SK-N-SH treated with all-trans-retinoic acid at 6 μM for 48 hours (cell line): ENCODE measurements around the gene CEACAM16.
"Not testable (repeated sequence)": the region's sequence is repeated elsewhere in the genome, so short reads cannot be mapped to it uniquely, and the experiment has no call there.

Experiments
- ATAC-seq: fragments of 200-7000 bp; cut with Tn5 transposase; 3 replicates; pipeline ENCODE4 v1.9.1; 2020; ENCODE audit warnings: mild to moderate bottlenecking, moderate library complexity
- ARNTL ChIP-seq: fragments of 450-650 bp; formaldehyde crosslinking; IDR thresholded peaks from 2 replicates; pipeline ENCODE4 v1.5.0; 2020; ENCODE audit warnings: low read depth, mild to moderate bottlenecking, moderate library complexity, borderline replicate concordance
- BACH2 ChIP-seq: fragments of 250-450 bp; sonication (Bioruptor Pico); IDR thresholded peaks from 2 replicates; pipeline ENCODE4 v1.9.0; 2021; ENCODE audit warnings: mild to moderate bottlenecking, borderline replicate concordance
- CSDC2 ChIP-seq: fragments of 250-450 bp; sonication (Bioruptor Pico); IDR thresholded peaks from 2 replicates; pipeline ENCODE4 v1.5.0; 2020; ENCODE audit warnings: mild to moderate bottlenecking, moderate library complexity
- ESRRG ChIP-seq: fragments of 250-450 bp; sonication (Bioruptor Pico); IDR thresholded peaks from 2 replicates; pipeline ENCODE4 v1.6.1; 2021; ENCODE audit warnings: mild to moderate bottlenecking
- GLIS3 ChIP-seq: fragments of 250-450 bp; sonication (Bioruptor Pico); IDR thresholded peaks from 2 replicates; pipeline ENCODE4 v1.5.0; 2020; ENCODE audit warnings: mild to moderate bottlenecking, moderate library complexity
- ISL1 ChIP-seq: fragments of 250-450 bp; sonication (Bioruptor Pico); IDR thresholded peaks from 2 replicates; pipeline ENCODE4 v2.1.2; 2022; ENCODE audit warnings: mild to moderate bottlenecking, moderate library complexity
- OSR1 ChIP-seq: fragments of 250-450 bp; sonication (Bioruptor Pico); IDR thresholded peaks from 2 replicates; pipeline ENCODE4 v1.8.0; 2022; ENCODE audit warnings: moderate library complexity, mild to moderate bottlenecking, inconsistent platforms
- PPARA ChIP-seq: fragments of 250-450 bp; sonication (Bioruptor Pico); IDR thresholded peaks from 2 replicates; pipeline ENCODE4 v1.5.0; 2020; ENCODE audit warnings: mild to moderate bottlenecking, borderline replicate concordance
- RARB ChIP-seq: fragments of 250-450 bp; sonication (Bioruptor Pico); IDR thresholded peaks from 2 replicates; pipeline ENCODE4 v1.8.0; 2021; ENCODE audit warnings: mild to moderate bottlenecking, moderate library complexity
- SNAI2 ChIP-seq: fragments of 250-450 bp; sonication (Bioruptor Pico); IDR thresholded peaks from 2 replicates; pipeline ENCODE4 v1.5.0; 2020; ENCODE audit warnings: mild to moderate bottlenecking, moderate library complexity
- TCF4 ChIP-seq: fragments of 250-450 bp; sonication (Bioruptor Pico); IDR thresholded peaks from 2 replicates; pipeline ENCODE4 v1.8.0; 2021; ENCODE audit warnings: mild to moderate bottlenecking, moderate library complexity, borderline replicate concordance
- TOX ChIP-seq: fragments of 250-450 bp; sonication (Bioruptor Pico); IDR thresholded peaks from 2 replicates; pipeline ENCODE4 v1.8.0; 2021; ENCODE audit warnings: mild to moderate bottlenecking, moderate library complexity, borderline replicate concordance
- ZC3H10 ChIP-seq: fragments of 250-450 bp; sonication (Bioruptor Pico); IDR thresholded peaks from 2 replicates; pipeline ENCODE4 v1.5.1; 2021; ENCODE audit warnings: mild to moderate bottlenecking, moderate library complexity
- ZFP3 ChIP-seq: fragments of 250-450 bp; sonication (Bioruptor Pico); IDR thresholded peaks from 2 replicates; pipeline ENCODE4 v1.5.0; 2020; ENCODE audit warnings: mild to moderate bottlenecking, moderate library complexity
- ZFP30 ChIP-seq: fragments of 450-650 bp; formaldehyde crosslinking; IDR thresholded peaks from 2 replicates; pipeline ENCODE4 v1.5.0; 2022; ENCODE audit warnings: mild to moderate bottlenecking, moderate library complexity
- ZNF565 ChIP-seq: fragments of 450-650 bp; formaldehyde crosslinking; conservative IDR thresholded peaks from 2 replicates; pipeline ENCODE4 v1.5.0; 2020; ENCODE audit warnings: low read depth, mild to moderate bottlenecking, moderate library complexity
- ZNF70 ChIP-seq: fragments of 450-650 bp; formaldehyde crosslinking; IDR thresholded peaks from 2 replicates; pipeline ENCODE4 v1.5.0; 2020; ENCODE audit warnings: mild to moderate bottlenecking, moderate library complexity
- ZNF8 ChIP-seq: fragments of 450-650 bp; formaldehyde crosslinking; IDR thresholded peaks from 2 replicates; pipeline ENCODE4 v1.5.0; 2020; ENCODE audit warnings: mild to moderate bottlenecking, moderate library complexity
- TF ChIP-seq, protein P1 (sequence below): fragments of 250-450 bp; sonication (Bioruptor Pico); IDR thresholded peaks from 2 replicates; pipeline ENCODE4 v1.5.1; 2020; ENCODE audit warnings: low read depth, mild to moderate bottlenecking, moderate library complexity
- TF ChIP-seq, protein P2 (sequence below): fragments of 250-450 bp; sonication (Bioruptor Pico); IDR thresholded peaks from 2 replicates; pipeline ENCODE4 v1.8.0; 2020; ENCODE audit warnings: mild to moderate bottlenecking, moderate library complexity, borderline replicate concordance
- TF ChIP-seq, protein P3 (sequence below): fragments of 250-450 bp; sonication (Bioruptor Pico); IDR thresholded peaks from 2 replicates; pipeline ENCODE4 v1.5.0; 2020; ENCODE audit warnings: mild to moderate bottlenecking, moderate library complexity
- TF ChIP-seq, protein P4 (sequence below): fragments of 250-450 bp; sonication (Bioruptor Pico); IDR thresholded peaks from 2 replicates; pipeline ENCODE4 v1.5.1; 2021; ENCODE audit warnings: mild to moderate bottlenecking, moderate library complexity

Gene CEACAM16

DNA sequence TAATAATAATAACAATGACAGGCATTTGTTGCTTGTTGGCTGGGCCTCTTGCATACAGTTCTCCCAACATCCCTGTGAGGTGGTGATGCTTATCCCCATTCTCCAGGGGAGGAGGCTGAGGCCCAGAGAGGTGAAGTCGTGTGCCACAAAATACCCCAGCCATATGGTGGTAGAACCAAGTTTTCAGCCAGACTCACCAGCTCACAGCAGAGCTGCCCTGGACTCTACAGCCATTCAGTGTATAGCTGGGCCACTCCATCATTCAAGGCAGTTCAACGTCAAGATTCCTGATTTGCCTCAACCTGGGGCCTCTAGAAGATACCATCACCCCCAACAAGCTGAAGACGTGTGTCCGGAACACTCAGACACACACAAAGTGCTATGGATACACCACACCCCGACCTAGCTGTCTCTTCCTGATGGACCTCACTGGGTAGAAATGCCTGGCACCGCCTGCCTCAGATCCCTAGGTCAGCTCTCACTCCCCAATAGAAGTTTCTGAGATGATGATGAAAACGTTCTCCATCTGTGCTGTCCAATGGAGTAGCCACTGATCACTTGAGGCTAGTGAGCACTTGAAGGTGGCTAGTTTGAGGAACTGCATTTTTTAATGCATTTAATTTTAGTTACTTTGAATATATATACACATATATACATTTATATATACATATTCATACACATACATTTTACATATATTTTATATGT, 31.9 kb upstream of the CEACAM16 start:
- no peak; the same call in 2 of the 3 replicates for ATAC-seq

DNA sequence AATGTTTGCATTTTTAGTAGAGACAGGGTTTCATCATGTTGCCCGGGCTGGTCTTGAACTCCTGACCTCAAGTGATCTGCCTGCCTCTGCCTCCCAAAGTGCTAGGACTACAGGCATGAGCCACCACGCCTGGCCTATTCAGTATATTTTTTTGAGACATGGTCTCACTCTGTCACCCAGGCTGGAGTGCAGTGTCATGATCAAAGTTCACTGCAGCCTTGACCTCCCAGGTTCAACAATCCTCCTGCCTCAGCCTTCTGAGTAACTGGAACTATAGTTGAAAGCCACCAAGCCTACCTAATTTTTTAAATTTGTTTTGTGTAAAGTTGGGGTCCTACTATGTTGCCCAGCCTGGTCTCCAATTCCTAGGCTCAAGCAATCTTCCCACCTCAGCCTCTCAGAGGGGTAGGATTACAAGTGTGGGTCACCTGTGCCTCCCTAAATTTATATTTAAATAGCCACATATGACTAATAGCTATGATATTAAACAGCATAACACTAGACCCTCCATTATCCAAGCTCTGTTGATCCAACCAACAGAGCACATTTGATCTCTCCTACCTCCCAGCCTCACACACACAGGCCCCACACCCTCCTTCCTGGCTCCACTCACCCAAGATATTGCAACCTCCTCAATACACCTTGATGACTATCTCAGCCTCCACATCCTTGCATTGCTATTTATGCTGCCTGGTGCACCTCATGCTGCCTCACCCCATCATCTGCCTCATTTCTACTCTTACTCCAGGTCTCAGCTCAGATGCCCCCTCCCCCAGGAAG, 29.8 kb upstream of the CEACAM16 start:
- no peak for ATAC-seq
- TF ChIP-seq ARNTL (CRISPR knock-in tag), result no peak
- TF ChIP-seq, protein P1, sequence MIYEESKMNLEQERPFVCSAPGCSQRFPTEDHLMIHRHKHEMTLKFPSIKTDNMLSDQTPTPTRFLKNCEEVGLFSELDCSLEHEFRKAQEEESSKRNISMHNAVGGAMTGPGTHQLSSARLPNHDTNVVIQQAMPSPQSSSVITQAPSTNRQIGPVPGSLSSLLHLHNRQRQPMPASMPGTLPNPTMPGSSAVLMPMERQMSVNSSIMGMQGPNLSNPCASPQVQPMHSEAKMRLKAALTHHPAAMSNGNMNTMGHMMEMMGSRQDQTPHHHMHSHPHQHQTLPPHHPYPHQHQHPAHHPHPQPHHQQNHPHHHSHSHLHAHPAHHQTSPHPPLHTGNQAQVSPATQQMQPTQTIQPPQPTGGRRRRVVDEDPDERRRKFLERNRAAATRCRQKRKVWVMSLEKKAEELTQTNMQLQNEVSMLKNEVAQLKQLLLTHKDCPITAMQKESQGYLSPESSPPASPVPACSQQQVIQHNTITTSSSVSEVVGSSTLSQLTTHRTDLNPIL, result no peak
- TF ChIP-seq GLIS3 (CRISPR knock-in tag), result no peak
- TF ChIP-seq, protein P2, sequence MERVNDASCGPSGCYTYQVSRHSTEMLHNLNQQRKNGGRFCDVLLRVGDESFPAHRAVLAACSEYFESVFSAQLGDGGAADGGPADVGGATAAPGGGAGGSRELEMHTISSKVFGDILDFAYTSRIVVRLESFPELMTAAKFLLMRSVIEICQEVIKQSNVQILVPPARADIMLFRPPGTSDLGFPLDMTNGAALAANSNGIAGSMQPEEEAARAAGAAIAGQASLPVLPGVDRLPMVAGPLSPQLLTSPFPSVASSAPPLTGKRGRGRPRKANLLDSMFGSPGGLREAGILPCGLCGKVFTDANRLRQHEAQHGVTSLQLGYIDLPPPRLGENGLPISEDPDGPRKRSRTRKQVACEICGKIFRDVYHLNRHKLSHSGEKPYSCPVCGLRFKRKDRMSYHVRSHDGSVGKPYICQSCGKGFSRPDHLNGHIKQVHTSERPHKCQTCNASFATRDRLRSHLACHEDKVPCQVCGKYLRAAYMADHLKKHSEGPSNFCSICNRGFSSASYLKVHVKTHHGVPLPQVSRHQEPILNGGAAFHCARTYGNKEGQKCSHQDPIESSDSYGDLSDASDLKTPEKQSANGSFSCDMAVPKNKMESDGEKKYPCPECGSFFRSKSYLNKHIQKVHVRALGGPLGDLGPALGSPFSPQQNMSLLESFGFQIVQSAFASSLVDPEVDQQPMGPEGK (CRISPR knock-in tag), result no peak
- no peak for TF ChIP-seq BACH2 (CRISPR knock-in tag)
- no peak for TF ChIP-seq ZFP30
- TF ChIP-seq ZNF8 (CRISPR knock-in tag), result no peak

More for the DNA sequence above, 31.9 kb upstream of the CEACAM16 start:
- TF ChIP-seq OSR1 (CRISPR knock-in tag), result no peak
- TF ChIP-seq ZNF565 (CRISPR knock-in tag), result no peak
- no peak for TF ChIP-seq ARNTL (CRISPR knock-in tag)
- TF ChIP-seq, protein P3, sequence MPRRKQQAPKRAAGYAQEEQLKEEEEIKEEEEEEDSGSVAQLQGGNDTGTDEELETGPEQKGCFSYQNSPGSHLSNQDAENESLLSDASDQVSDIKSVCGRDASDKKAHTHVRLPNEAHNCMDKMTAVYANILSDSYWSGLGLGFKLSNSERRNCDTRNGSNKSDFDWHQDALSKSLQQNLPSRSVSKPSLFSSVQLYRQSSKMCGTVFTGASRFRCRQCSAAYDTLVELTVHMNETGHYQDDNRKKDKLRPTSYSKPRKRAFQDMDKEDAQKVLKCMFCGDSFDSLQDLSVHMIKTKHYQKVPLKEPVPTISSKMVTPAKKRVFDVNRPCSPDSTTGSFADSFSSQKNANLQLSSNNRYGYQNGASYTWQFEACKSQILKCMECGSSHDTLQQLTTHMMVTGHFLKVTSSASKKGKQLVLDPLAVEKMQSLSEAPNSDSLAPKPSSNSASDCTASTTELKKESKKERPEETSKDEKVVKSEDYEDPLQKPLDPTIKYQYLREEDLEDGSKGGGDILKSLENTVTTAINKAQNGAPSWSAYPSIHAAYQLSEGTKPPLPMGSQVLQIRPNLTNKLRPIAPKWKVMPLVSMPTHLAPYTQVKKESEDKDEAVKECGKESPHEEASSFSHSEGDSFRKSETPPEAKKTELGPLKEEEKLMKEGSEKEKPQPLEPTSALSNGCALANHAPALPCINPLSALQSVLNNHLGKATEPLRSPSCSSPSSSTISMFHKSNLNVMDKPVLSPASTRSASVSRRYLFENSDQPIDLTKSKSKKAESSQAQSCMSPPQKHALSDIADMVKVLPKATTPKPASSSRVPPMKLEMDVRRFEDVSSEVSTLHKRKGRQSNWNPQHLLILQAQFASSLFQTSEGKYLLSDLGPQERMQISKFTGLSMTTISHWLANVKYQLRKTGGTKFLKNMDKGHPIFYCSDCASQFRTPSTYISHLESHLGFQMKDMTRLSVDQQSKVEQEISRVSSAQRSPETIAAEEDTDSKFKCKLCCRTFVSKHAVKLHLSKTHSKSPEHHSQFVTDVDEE, result no peak
- no peak for TF ChIP-seq ZC3H10 (CRISPR knock-in tag)
- TF ChIP-seq ISL1 (CRISPR knock-in tag), result no peak
- TF ChIP-seq ZFP30, result no peak
- TF ChIP-seq TCF4, result no peak
- no peak for TF ChIP-seq SNAI2
- no peak for TF ChIP-seq ZNF8 (CRISPR knock-in tag)
- TF ChIP-seq PPARA (CRISPR knock-in tag), result no peak
- TF ChIP-seq, protein P1, result no peak
- no peak for TF ChIP-seq RARB (CRISPR knock-in tag)
- TF ChIP-seq GLIS3 (CRISPR knock-in tag), result no peak
- TF ChIP-seq, all 23 proteins: peak for 0

DNA sequence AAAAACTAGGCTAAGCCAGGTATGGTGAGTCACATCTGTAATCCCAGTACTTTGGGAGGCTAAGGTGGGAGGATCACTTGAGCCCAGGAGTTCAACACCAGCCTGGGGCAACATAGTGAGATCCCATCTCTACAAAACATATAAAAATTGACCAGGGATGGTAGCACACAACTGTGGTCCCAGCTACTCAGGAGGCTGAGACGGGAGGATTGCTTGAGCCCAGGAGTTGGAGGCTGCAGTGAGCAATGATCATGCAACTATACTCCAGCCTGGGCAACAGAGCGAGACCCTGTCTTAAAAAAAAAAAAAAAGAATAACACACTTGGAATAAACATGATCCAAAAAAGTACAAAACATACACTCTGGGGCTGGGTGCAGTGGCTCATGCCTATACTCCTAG, 28.9 kb upstream of the CEACAM16 start:
- ATAC-seq, result not testable (repeated sequence)

DNA sequence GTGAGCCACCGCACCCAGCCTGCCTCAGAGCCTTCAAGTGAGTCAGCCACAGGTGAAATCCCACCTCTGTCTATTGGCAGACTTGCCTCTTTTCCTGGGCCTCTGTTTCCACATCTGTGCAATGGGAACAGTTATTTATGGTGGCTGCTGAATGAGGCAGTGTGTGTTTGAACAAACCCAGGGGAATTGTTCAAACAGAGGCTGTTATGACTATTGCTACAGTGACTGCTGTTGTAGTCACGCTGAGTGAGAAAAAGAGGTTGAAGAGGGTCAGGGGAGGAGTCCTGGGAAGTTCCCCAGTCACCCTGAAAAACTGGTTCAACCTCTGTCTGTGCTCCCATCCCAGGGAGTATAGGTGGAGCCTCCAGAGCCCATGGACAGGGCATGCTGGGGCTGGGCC, 27.6 kb upstream of the CEACAM16 start, which contains the start of gene CEACAM19:
Gene CEACAM19 (plus strand): TSS at position 83 of the 400 bp plus-strand sequence. CDS start 450 bp downstream, outside the sequence.
- TF ChIP-seq ARNTL (CRISPR knock-in tag) (no peak), RARB (CRISPR knock-in tag) (no peak), ESRRG (no peak), TOX (CRISPR knock-in tag) (no peak), ZFP3 (CRISPR knock-in tag) (no peak), PPARA (CRISPR knock-in tag) (no peak), ZNF70 (CRISPR knock-in tag) (no peak), SNAI2 (no peak), CSDC2 (CRISPR knock-in tag) (no peak), ZNF8 (CRISPR knock-in tag) (no peak)
- TF ChIP-seq, protein P4, sequence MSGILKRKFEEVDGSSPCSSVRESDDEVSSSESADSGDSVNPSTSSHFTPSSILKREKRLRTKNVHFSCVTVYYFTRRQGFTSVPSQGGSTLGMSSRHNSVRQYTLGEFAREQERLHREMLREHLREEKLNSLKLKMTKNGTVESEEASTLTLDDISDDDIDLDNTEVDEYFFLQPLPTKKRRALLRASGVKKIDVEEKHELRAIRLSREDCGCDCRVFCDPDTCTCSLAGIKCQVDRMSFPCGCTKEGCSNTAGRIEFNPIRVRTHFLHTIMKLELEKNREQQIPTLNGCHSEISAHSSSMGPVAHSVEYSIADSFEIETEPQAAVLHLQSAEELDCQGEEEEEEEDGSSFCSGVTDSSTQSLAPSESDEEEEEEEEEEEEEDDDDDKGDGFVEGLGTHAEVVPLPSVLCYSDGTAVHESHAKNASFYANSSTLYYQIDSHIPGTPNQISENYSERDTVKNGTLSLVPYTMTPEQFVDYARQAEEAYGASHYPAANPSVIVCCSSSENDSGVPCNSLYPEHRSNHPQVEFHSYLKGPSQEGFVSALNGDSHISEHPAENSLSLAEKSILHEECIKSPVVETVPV (CRISPR knock-in tag), result no peak

More for the DNA sequence above, 27.6 kb upstream of the CEACAM16 start, which contains the start of gene CEACAM19:
- no peak for ATAC-seq
